Testis (tissue), 3 donors: ENCODE data around the gene ZNF488. TPM values are rescaled to one million over a fixed set of nuclear protein-coding genes. Genes with fewer than 3 reads are reported as not detected.

Experiments used
- DNase-seq: peaks from one replicate; pipeline ENCODE4 v3.0.0-alpha.2; 2019
- H3K27ac ChIP-seq, 2 donors: fragments of 200-600 bp; sonication (generic); one replicate each; pipeline ENCODE4 v1.5.1; 2019
- H3K27me3 ChIP-seq: fragments of 200-600 bp; sonication (generic); one replicate; pipeline ENCODE4 v1.5.1; 2019
- H3K36me3 ChIP-seq: fragments of 200-600 bp; sonication (generic); one replicate; pipeline ENCODE4 v1.5.1; 2017; ENCODE audit warnings: low read depth; ENCODE audit errors: missing control alignments
- H3K4me1 ChIP-seq: fragments of 200-600 bp; sonication (generic); one replicate; pipeline ENCODE4 v1.5.1; 2019
- H3K4me3 ChIP-seq, 2 donors: fragments of 200-600 bp; sonication (generic); one replicate each; pipeline ENCODE4 v1.5.1; 2017 to 2019
- H3K9me3 ChIP-seq: fragments of 200-600 bp; sonication (generic); one replicate; pipeline ENCODE4 v1.5.1; 2017
- POLR2A ChIP-seq: fragments of 450-650 bp; IDR thresholded peaks from one replicate; pipeline ENCODE4 v1.6.1; 2017; ENCODE audit warnings: antibody characterized with exemption, mild to moderate bottlenecking, moderate library complexity
- WGBS, 2 donors: methylation state at CpG; one replicate each; pipeline ENCODE4 v1.1.5; 2018; 5-methylcytosine and 5-hydroxymethylcytosine counted together
- intact Hi-C: fragments of 100-400 bp; cut with DNase I; formaldehyde crosslinking; loops from one replicate; pipeline ENCODE4 v1.15.1; 2023; ENCODE audit warnings: low total_unique reads
- polyA plus RNA-seq: library from polyadenylated mRNA; stranded (reverse); fragments of 350-450 nt; fragmentation: Illumina TruSeq; extraction: RNeasy Lipid Tissue Mini Kit (QIAGEN cat#74804); gene quantifications from one replicate; pipeline ENCODE4 v1.2.3, GENCODE V29; 2014; ENCODE audit warnings: low read depth, low replicate concordance; ENCODE audit not compliant: insufficient read depth
- total RNA-seq, 2 donors: library from RNA; depleted of rRNA; stranded (reverse); fragments of >200 nt; gene quantifications; one replicate each; pipeline ENCODE4 v1.2.3, GENCODE V29; 2016
- TF ChIP-seq, protein P1 (sequence below), 3 experiments: fragments of 450-650 bp in 2 of 3; fragments of 200-600 bp in 1 of 3; sonication (generic) in 1 of 3; IDR thresholded peaks; one replicate each; pipeline ENCODE4 v1.5.1; 2016 to 2019; ENCODE audit warnings: antibody characterized with exemption in 3 of 3, mild to moderate bottlenecking in 2 of 3, moderate library complexity in 1 of 3

Gene ZNF488
- total and polyA plus RNA-seq, 3 donors from 2014 or later = 2.0 to 3.2 (median 2.7) TPM

DNA sequence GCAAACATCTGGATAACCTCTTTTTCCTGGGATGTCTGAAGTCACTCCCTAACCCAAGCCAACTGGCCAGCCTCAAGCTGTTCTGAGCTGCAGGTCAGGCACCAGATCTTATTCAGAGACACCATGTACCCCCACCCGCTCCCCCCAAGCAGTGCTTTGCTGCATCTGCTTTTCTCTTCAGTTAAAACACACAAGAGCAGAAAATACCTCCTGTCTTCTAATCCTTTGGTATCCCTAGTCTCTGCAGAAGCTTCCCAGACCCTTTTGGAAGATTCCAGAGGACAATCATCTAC is 3.0 kb downstream of the ZNF488 start:
- 55 to 82% methylated on average over 1 of the region's 1 CpG for WGBS, 2 donors
- intact Hi-C loops = no loop called here
- H3K4me3 ChIP-seq = no peak overlapping the region
- H3K9me3 ChIP-seq = no peaks in the 10 kb centered on the region
- no peak overlapping the region for H3K27ac ChIP-seq
- TF ChIP-seq, protein P1, sequence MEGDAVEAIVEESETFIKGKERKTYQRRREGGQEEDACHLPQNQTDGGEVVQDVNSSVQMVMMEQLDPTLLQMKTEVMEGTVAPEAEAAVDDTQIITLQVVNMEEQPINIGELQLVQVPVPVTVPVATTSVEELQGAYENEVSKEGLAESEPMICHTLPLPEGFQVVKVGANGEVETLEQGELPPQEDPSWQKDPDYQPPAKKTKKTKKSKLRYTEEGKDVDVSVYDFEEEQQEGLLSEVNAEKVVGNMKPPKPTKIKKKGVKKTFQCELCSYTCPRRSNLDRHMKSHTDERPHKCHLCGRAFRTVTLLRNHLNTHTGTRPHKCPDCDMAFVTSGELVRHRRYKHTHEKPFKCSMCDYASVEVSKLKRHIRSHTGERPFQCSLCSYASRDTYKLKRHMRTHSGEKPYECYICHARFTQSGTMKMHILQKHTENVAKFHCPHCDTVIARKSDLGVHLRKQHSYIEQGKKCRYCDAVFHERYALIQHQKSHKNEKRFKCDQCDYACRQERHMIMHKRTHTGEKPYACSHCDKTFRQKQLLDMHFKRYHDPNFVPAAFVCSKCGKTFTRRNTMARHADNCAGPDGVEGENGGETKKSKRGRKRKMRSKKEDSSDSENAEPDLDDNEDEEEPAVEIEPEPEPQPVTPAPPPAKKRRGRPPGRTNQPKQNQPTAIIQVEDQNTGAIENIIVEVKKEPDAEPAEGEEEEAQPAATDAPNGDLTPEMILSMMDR (IDR thresholded peaks at IDR 0.05) = no peak
- TF ChIP-seq POLR2A = no peak
- H3K36me3 ChIP-seq = no peaks in the 10 kb centered on the region
- H3K27me3 ChIP-seq = no peaks in the 10 kb centered on the region
- DNase-seq = no peak
- H3K4me1 ChIP-seq = no peaks in the 10 kb centered on the region

DNA sequence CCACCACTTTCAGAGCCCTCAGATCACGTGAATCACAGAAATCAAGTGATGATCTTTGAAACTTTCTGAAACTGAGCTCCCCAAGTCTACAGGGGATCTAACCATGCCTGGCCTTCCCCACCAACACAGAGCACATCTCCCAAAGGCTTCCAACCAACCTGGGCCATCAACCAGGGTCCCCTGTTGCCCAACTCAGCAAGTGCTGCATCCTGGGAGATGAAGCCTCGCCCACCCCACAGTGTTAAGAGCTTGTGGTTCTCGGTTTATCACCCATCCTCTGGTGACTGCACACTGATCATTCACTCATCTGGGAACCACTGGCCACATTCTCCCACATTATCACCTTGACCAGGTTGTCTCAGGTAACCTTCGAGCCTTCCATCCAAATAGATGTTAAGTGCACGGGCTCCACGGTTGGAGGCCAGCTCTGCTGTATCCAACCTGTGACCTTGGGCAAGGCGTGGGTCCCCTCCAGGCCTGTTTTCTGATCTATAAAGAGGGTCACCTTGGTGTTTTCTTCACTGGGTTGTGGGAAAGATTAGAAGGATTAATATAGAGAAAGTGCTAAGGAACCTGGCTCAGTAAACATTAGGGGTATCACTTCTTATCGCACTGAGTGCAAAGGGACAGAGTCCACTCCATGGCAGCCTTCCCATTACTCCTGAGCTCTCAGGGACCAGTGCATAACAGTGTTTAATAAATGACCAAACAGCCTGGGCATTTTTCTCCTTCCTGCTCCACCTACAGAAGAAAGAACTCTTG is 3.6 kb downstream of the ZNF488 start:
- H3K4me3 ChIP-seq = no peak overlapping the region
- intact Hi-C loops = no loop called here
- no peaks in the 10 kb centered on the region for H3K9me3 ChIP-seq
- no peaks in the 10 kb centered on the region for H3K36me3 ChIP-seq
- DNase-seq = no peak
- H3K27ac ChIP-seq = no peak overlapping the region
- no peaks in the 10 kb centered on the region for H3K27me3 ChIP-seq
- TF ChIP-seq, protein P1 (IDR thresholded peaks at IDR 0.05) = no peak
- no peak for TF ChIP-seq POLR2A
- no peaks in the 10 kb centered on the region for H3K4me1 ChIP-seq
- whole genome bisulfite sequencing, 2 donors = 71% methylated on average over 8 of the region's 8 CpGs

DNA sequence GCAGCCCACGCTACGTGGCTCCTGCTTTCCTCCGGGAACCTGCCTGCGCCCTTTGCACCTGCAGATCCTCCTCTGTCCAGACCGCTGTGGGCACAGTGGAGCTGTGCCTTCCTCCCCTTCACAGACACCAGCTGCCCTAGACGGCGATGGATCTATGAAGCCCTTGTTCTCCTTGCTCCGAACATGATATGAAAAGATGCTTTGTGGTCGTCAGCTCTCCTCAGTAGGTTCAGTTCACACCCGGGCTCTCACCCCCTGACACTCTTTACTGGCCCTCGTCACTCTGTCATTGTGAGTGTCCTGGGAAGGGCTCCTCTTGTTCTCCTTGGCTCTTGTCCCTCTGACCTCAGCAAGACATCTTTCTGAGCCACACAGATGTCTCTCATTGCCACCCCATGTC is 4.2 kb downstream of the ZNF488 start:
- H3K4me3 ChIP-seq = no peak overlapping the region
- no peak for TF ChIP-seq POLR2A
- TF ChIP-seq, protein P1 (IDR thresholded peaks at IDR 0.05) = no peak
- no peak overlapping the region for H3K27ac ChIP-seq
- no peaks in the 10 kb centered on the region for H3K27me3 ChIP-seq
- no peak for DNase-seq
- H3K4me1 ChIP-seq = no peaks in the 10 kb centered on the region
- no peaks in the 10 kb centered on the region for H3K9me3 ChIP-seq
- H3K36me3 ChIP-seq = no peaks in the 10 kb centered on the region
- intact Hi-C loops = no loop called here
- WGBS, 2 donors = 59 to 79% methylated on average over 10 of the region's 11 CpGs

DNA sequence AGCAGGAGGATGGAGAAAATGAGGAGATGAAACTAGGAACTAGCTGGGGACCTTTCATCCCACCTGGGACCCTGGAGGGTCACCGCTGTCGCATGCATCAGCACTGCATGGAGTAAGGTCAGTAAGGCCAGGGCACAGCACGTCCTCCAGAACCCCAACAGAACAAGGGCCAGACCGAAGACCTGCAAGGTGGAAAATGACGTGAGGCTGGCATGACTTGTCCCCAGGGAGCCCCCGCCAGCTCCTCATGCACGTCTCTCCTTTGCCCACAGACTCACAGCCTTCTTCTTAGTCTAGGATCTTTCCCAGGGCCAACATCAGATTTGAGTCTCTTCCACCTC is 4.7 kb downstream of the ZNF488 start:
- WGBS, 2 donors = 71 to 85% methylated on average over 7 of the region's 7 CpGs
- intact Hi-C loops = no loop called here
- no peak for TF ChIP-seq POLR2A
- TF ChIP-seq, protein P1 (IDR thresholded peaks at IDR 0.05) = no peak
- H3K27me3 ChIP-seq = no peaks in the 10 kb centered on the region
- no peaks in the 10 kb centered on the region for H3K9me3 ChIP-seq
- H3K27ac ChIP-seq = no peak overlapping the region
- no peak overlapping the region for H3K4me3 ChIP-seq
- no peaks in the 10 kb centered on the region for H3K4me1 ChIP-seq
- no peaks in the 10 kb centered on the region for H3K36me3 ChIP-seq
- DNase-seq = no peak
